GM21717 (cell line): ENCODE data around the gene LRRFIP2.
"Not testable (repeated sequence)": the region's sequence is repeated elsewhere in the genome, so short reads cannot be mapped to it uniquely, and the experiment has no call there.

Experiments
- ATAC-seq: cut with Tn5 transposase; IDR thresholded peaks from one replicate; pipeline ENCODE4 v1.9.1; 2021; ENCODE audit warnings: mild to moderate bottlenecking, moderate library complexity; ENCODE audit not compliant: unreplicated experiment

LRRFIP2 gene

DNA sequence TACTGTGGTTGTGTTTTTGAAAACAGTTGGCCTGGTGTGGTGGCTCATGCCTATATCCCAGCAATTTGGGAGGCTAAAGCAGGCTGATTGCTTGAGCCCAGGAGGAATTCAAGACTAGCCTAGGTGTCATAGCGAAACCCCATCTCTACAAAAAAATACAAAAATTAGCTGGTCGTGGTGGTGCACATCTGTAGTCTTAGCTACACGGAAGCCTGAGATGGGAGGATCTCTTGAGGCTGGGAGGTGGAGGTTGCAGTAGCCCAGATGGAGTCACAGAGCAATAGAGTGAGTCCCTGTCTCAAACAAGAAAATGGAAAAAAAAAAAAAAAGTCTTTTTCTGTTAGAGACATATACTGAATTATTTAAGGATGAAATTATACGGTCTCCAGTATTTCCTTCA lies 14.7 kb upstream of the LRRFIP2 start:
- ATAC-seq, result no peak

DNA sequence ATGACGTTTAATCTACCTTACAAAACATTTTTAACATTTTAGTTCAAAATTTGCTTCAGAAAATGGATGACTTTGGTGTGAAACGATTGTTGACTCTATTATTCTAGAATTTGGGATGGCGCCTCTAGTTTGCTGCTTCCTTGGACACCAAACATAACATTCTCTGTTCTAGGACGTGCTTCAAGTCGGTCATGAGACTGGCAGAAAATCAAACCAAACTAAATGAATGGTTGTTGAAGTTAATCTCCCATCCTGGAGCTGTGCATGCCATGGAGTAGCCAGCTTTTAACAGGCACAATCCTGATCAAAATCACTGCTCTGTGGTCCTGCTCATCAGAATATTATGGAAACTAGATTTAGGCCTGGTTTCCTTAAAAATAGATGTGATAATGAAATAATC lies 9.6 kb upstream of the LRRFIP2 start:
- no peak for ATAC-seq

DNA sequence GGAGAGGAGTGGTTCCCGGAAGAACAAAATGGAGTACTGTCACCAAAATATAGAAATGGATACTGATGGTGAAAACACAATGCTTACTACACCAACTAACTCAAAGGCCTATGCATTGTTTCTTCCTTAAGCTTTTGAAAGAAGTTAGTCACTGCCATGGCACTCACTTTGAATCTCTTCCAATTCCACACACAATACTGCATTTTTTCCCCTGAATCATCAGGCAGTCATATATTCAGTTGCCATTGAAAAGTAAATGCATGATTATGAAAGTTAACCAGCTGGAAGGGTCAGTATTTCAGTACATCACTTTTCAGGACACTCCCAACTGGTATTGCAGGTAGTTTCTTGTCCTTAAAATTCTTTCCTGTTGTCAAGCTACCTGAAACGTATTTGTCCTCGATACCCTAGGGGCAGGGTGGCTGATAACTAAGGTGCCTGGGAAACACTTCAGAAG lies 9.0 kb upstream of the LRRFIP2 start:
- no peak for ATAC-seq

DNA sequence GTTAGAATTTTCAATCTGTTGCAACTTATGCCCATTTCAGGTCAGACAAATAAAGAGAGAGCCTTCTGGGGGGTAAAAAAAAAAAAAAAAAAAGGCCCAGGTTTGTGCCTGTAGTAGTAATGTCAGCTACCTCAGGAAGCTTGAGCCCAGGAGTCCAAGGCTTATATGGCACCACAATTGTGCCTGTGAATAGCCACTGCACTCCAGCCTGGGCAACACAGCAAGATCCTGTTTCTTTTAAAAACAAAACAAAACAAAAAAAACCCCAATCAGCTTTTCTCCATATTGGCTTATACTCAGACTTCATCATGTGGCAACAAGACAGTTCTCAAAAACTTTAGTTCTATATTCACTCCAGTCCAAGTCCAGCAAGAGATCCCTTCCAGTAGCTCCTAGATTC lies 8.4 kb upstream of the LRRFIP2 start:
- no peak for ATAC-seq

DNA sequence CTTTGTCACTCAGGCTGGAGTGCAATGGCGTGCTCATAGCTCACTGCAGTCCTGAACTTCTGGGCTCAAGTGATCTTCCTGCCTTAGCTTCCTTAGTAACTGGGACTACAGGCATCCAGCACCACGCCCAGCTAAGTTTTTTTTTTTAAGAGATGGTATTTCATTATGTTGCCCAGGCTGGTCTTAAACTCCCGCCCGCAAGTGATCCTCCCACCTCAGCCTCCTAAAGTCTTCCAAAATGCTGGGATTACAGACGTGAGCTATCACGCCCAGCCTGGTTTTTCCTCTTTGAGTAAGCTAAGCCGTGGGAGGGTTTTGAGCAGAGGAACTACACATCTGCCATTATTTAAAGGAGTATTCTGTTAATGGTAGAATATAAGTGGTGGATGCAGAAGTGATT lies 7.4 kb upstream of the LRRFIP2 start:
- no peak for ATAC-seq

DNA sequence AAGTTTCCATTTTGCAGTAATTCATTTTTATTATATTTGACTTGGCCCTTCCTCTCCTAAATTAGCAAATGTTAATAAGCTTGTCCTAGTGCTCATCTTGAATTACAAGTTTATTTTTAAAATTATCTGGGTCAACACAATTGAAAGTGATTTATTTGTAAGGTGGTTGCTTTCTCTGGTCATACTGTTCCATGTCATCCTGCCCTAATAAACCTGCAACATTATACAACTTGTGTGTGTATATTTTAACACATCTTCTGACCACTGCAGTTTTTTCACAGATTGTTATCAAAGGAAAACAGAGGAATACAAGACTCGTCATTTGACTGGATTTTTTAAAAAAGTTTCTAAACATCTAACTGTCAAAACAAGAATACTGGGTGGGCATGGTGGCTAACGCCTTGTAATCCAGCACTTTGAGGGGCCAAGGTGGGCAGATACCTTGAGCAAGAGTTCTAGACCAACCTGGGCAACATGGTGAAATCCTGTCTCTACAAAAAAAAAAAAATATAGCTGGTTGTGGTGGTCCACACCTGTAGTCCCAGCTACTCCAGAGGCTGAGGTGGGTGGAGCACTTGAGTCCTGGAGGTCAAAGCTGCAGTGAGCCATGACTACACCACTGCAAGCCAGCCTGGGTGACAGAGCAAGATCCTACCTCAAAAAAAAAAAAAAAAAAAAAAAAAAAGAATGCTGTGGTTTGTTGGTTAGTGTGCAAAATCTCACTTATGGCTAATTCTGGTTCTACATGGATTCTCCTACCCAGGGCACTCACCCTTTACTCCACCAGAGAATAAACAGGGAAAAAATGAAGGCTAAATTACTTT lies 5.0 kb upstream of the LRRFIP2 start:
- no peak for ATAC-seq

DNA sequence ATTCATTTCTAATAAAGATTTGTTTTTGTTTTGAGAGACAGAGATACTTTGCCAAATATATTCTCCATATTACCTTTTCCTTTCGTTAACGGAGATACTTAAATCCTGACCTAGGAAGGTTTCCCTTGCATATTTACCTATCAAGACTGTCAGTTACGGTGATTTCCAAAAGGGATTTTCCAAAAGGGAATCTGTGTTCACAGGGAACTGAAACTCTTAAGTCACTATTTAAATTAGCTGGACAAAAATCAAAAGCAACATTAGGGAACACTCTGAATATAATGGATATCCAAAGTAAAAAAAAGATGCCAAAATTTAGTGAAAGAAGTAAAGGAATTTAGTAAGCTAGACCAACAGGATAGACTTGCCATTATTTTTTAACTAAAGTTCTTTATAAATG lies 576 bp downstream of the LRRFIP2 start:
- ATAC-seq, result no peak

DNA sequence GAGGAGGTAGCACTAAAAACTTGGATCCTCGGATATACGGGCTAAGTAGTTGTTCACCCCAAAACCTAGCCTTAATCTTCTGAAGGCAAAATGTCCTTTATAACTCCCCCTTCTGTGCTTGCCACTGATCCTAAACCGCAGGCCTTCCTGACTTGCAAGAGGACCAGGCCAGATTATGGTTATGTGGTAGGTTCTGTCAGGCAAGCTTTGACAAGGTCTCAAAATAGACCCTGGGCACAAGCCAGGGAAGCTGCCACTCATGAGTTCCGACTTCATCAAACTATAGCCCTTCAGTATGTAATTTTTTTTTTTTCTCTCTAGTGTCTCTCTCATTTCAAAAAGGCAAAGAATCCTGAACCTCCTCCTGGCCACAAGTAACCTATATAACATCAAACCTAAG lies 3.2 kb downstream of the LRRFIP2 start:
- no peak for ATAC-seq

DNA sequence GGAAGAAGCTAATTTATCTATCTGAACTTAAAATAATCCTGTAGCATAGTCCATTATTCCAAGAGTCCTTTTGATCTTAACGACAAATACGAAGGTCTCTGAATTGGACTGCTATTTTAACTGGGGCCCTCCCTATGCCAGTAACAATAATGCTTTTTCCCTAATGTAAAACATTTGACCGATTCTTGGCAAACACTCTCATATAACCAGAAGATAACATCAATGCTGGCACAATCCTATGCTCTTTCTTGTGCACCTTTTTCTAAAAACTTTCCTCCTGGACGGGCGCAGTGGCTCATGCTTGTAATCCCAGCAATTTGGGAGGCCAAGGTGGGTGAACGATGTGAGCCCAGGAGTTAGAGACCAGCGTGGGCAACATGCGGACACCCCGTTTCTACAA lies 3.9 kb downstream of the LRRFIP2 start:
- ATAC-seq, result no peak

DNA sequence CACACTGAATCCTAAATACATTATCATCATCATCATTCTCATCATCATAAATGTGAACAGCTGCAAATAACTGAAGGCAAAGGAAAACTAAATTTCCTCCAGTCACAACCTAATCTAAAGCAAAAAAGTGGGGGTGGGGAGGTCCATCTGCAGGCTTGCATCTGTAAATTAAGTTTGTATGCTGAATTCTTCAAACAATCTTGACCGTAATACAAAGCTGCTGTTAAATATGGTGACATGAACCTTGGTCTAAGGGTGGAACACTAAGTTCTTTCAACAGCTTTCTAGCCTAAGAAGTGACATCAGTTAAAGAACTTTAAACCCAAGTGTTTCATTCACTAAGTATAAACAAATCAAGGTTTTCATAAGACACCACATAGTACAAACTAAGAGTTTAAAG lies 4.3 kb downstream of the LRRFIP2 start:
- no peak for ATAC-seq

DNA sequence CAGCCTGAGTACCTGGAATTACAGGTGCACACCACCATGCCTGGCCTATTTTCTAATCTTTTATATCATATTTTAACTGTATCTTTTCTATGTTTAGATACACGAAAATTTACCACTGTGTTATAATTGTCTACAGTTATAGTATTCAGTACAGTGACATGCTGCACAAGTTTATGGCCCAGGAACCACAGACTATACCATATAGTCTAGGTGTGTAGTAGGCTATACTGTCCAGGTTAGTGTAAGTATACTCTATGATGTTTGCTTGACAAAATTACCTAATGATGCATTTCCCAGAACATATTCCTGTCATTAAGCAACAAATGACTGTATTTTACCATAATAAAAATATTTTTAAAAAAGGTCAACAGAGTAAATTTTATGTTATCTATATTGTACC lies 5.5 kb downstream of the LRRFIP2 start:
- ATAC-seq, result no peak

DNA sequence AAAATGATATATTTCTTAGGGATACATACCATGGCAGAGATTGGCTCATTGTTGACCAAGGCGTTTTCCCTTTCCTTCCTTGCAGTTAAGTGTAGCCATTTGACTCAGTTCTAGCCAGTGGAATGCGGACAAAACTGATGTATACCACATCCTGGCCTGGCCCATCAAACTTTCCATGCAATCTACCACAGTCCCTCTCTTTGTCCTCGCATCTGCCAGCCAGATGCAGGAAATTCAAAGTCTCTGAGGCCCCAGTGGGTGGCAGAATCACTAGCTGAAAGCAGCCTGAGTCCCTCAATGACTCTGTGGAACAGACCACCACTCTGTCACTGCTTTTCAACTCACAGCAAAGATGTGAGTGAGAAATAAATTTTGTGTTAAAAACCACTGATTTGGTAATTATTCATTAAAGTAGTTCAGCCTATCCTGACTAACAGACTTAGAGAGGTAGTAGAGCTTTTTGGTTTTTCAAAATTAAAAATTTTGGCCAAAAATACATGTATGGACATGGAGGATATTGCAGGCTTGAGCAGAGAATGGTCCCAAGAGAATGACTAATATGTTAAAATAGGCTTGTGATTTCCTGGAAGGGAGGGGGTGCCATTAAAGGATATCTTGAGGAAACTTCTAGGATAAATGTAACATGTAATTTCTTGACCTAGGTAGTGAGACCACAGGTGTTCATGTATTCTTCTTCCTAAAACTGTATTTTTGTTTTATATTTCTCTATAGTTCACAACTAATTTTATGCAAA lies 10.9 kb downstream of the LRRFIP2 start:
- no peak for ATAC-seq

DNA sequence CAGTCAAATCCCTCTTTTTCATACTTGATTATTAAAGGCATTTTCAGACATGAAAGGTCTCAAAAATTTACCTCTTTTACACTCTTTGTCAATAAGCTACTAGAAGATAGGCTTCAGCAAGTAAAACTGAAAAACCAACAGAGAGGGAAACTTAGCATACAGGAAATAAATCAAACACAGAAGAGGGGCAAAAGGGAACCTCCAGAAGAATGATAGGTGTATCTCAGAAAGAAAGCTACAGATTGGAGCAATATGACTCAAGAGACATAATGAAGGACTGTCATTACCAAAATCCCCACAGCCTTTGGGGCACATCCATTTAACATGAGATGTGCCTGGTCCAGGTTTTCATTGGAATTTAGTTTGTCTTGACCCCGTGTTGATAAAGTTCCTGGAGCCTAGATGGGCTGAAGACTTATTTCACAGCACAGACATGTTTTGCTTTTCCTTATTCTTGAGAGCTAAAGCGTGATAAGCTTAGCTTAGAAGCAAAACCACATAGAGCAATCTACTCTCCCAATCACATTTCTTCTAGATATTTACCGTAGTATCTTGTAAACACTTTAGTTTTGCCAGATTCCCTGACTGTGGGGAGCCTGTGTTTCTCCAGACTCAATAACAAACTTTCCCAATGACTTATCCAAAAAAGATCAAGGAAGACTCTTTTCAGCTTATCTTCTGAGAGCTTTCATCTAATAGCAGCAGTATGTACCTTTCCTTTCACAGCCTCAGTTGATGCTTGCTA lies 11.7 kb downstream of the LRRFIP2 start:
- ATAC-seq, result peak; percentile 85

DNA sequence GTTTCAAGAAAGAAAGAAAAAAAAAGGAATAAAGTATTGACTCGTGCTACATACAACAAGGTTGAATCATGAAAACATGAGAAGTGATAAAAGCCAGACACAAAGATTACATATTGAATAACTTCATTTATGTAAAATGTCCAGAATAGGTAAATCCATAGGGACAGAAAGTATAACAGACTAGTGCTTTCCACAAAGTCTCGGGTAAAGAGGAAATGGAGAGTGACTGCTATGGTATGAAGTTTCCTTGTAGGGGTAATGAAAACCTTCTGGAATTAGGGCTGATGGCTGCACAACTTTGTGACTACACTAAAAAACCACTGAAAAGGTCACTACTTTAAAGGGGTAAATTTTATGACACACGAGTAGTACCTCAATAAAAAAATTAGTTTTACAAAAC lies 13.0 kb downstream of the LRRFIP2 start:
- ATAC-seq, result no peak

DNA sequence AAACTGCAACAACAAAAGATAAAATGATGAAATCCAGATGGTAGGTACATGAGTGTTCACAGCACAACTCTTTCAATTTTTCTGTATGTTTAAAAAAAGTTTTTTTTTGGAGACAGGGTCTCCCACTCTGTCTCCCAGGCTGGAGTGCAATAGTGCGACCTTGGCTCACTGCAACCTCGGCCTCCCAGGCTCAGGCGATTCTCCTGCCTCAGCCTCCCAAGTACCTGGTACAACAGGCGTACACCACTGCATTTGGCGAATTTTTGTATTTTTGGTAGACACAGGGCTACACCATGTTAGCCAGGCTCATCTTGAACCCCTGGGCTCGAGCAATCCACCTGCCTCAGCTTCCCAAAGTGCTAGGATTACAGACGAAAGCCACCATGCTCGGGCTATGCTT lies 18.6 kb downstream of the LRRFIP2 start:
- ATAC-seq, result no peak

DNA sequence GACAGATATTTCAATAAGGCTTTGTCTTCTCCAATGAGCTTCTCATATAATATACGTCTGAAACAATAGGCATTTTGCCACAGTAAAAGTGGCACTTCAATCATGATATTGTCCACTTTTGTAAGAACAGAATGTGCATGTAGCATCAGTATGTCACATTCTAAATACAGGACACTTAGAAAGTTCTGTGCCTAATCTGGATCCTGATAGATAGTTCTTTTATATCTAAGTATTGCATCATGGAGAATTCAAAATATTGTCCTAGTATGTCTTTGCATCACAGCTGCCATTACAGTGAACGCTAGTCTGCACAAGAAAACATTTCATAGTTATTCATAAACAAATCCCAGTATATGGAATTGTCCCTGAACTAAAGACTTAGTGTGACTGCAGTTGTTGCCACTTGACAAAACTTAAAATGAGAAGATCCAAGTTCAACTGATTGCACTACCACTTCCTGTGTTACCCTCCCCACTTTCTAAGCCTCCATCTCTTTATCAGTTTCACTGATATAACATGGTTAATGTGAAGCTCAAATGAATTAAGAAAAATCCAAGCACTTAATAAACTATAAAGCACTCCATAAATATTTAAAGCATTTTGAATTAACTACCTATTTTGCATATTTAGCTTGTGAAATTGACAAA lies 19.6 kb downstream of the LRRFIP2 start:
- no peak for ATAC-seq

DNA sequence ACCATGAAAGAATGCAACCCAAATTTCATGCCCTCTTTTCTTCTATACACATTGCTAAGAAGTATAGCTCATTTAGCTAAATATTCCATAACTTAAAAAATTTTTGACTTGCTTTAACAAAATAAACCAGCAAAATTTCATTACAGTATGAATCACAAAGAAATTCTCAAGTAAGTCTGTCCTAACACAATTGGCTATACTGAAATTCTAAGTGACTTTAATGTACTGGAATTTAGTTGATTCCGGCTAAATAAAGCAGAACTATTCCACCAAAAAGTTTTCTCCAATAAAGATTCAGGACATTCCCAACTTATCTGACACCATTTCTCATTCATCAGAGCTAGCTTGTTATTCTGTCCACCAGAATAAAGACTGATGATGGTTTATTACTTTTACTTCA lies 23.8 kb downstream of the LRRFIP2 start:
- ATAC-seq, result no peak

DNA sequence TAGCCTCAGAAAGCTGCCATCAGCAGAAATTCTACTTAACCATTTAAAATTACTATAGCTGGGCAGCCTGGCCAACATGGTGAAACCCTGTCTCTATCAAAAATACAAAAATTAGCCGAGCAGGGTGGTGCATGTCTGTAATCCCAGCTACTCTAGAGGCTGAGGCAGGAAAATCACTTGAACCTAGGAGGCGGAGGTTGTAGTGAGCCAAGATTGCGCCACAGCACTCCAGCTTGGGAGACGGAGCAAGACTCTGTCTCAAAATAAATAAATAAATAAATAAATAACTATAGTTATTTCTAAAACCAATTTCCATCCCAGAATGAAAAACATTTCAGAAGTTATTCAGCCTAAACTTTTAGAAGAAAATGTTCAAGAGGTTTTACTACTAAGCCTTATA lies 25.1 kb downstream of the LRRFIP2 start:
- ATAC-seq, result no peak

DNA sequence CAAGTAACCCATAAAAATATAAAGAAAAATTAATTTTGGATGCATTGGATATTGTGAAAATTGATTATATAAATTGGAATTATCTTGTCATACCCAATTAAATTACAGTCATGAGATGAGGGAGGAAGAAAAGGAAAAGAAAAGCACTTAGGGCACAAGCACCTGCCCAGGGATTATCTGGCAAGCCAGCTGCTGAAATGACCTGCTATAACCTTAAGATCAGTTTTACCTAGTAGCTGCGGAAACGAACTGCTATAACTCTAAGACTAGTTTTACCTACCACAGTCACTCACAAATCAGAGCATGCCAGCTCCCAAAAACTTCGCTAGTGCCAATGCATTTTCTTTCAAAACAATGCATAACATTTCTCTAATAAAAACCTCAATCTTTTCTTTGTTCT lies 26.2 kb downstream of the LRRFIP2 start:
- no peak for ATAC-seq

DNA sequence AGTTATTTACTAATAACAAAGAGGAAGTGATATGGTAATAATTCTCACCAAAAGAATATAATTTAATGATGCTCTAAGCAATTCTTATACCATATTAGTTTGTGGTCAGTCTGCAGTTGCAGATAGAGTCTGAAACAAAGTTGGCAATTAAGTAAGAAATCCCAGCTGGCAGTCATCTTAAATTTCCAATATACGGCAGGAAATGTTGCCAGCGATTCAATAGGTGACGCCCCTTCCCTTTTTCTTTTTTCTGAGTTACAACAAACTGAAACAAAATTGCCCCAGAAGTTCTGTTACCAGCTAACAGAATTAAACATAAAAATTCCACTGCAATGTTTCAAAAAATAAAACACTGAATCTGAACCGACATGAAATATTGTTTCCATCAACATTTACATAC lies 26.7 kb downstream of the LRRFIP2 start:
- no peak for ATAC-seq

DNA sequence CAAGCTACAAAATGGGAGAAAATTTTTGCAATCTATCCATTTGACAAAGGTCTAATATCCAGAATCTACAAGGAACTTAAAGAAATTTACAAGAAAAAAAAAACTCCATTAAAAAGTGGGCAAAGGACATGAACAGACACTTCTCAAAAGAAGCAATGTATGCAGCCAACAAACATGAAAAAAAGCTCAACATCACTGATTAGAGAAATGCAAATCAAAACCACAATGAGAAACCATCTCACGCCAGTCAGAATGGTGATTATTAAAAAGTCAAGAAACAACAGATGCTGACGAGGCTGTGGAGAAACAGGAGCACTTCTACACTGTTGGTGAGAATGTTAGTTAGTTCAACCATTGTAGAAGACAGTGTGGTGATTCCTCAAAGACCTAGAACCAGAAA lies 27.5 kb downstream of the LRRFIP2 start:
- not testable (repeated sequence) for ATAC-seq
